SU-DHL-6 (cell line): ENCODE results near the gene SFI1.

ENCODE experiments used
- H2AFZ ChIP-seq: fragments of 200-600 bp; sonication (generic); 2 replicates; pipeline ENCODE4 v1.6.1; 2014; ENCODE audit warnings: low read depth, mild to moderate bottlenecking, moderate library complexity, mixed read lengths, antibody characterized with exemption, low read length; ENCODE audit not compliant: severe bottlenecking
- H3F3A ChIP-seq: fragments of 200-600 bp; shearing (Covaris generic); 2 replicates; pipeline ENCODE4 v1.6.0; 2016; ENCODE audit warnings: antibody characterized with exemption, mild to moderate bottlenecking; ENCODE audit not compliant: insufficient read depth
- H3K27ac ChIP-seq: fragments of 200-600 bp; sonication (generic); 2 replicates; pipeline ENCODE4 v1.5.1; 2016; ENCODE audit warnings: low read depth, mild to moderate bottlenecking, low read length, moderate library complexity, mixed read lengths
- H3K27me3 ChIP-seq: fragments of 200-600 bp; sonication (generic), shearing (Covaris generic); 2 replicates; pipeline ENCODE4 v1.6.0; 2014; ENCODE audit warnings: mild to moderate bottlenecking, low read length
- H3K36me3 ChIP-seq: fragments of 200-600 bp; sonication (generic); 2 replicates; pipeline ENCODE4 v1.6.1; 2014; ENCODE audit warnings: mild to moderate bottlenecking, low read length, mixed read lengths
- H3K4me2 ChIP-seq: fragments of 300-600, 200-600 bp; shearing (Covaris generic), sonication (generic); 2 replicates; pipeline ENCODE4 v1.6.0; 2014; ENCODE audit warnings: low read length, low read depth, mild to moderate bottlenecking; ENCODE audit not compliant: poor library complexity, severe bottlenecking
- H3K4me3 ChIP-seq: fragments of 200-600 bp; sonication (generic); 2 replicates; pipeline ENCODE4 v1.5.1; 2014; ENCODE audit warnings: antibody characterized with exemption, low read length, mild to moderate bottlenecking, mixed read lengths; ENCODE audit not compliant: insufficient read depth, poor library complexity, severe bottlenecking
- H3K79me2 ChIP-seq: fragments of 200-600 bp; sonication (generic); 2 replicates; pipeline ENCODE4 v1.6.1; 2014; ENCODE audit warnings: mild to moderate bottlenecking, low read length, moderate library complexity; ENCODE audit not compliant: insufficient read depth
- H3K9ac ChIP-seq: fragments of 200-600 bp; sonication (generic); 2 replicates; pipeline ENCODE4 v1.7.0; 2014; ENCODE audit warnings: mild to moderate bottlenecking, low read length
- H3K9me2 ChIP-seq: fragments of 200-600 bp; sonication (generic); replicated peaks from 2 replicates; pipeline ENCODE4 v1.6.1; 2014; ENCODE audit warnings: low read length; ENCODE audit not compliant: insufficient read depth
- H3K9me3 ChIP-seq: fragments of 200-600 bp; sonication (generic); 2 replicates; pipeline ENCODE4 v1.6.1; 2014; ENCODE audit warnings: low read length, mixed read lengths; ENCODE audit not compliant: insufficient read depth
- H4K20me1 ChIP-seq: fragments of 200-600 bp; sonication (generic); 2 replicates; pipeline ENCODE4 v1.6.1; 2014; ENCODE audit warnings: low read depth, mild to moderate bottlenecking, antibody characterized with exemption, low read length, moderate library complexity, mixed read lengths
- CTCF ChIP-seq: fragments of 200-600 bp; sonication (generic); IDR thresholded peaks from one replicate; pipeline ENCODE4 v1.5.1; 2017; ENCODE audit warnings: antibody characterized with exemption, mild to moderate bottlenecking, low read length, moderate library complexity; ENCODE audit not compliant: insufficient read depth, poor library complexity, severe bottlenecking
- EZH2phosphoT487 ChIP-seq: fragments of 200-600 bp; sonication (generic), shearing (Covaris generic); conservative IDR thresholded peaks from 2 replicates; pipeline ENCODE4 v1.6.1; 2018; ENCODE audit warnings: mild to moderate bottlenecking, antibody characterized with exemption, low read length, moderate library complexity, mixed read lengths

The SFI1 gene

DNA sequence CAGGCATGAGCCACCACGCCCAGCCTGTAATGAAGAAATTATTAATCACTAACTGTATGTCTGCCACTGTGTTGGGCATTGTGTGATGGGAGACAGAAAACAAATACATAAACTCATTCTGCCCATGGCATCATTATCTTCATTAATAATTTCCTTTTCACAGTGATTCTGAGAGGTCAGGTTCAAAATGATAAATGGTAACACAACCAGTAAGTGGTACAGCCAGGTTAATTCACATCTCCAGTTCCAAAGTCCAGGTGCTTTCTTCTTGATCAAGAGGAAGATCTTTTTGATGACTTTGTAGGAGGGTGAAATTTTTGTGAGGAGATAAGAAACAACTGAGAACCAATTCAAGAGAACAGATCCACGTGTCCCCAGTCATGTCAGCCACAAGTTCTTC is 98.9 kb downstream of the SFI1 start:
- H2AFZ ChIP-seq = no peak overlapping the region
- no peaks in the 10 kb centered on the region for H3K9me2 ChIP-seq
- H3F3A ChIP-seq = no peaks in the 10 kb centered on the region
- no peak overlapping the region for H3K4me2 ChIP-seq
- no peaks in the 10 kb centered on the region for H3K36me3 ChIP-seq
- no peaks in the 10 kb centered on the region for H3K27me3 ChIP-seq
- H3K27ac ChIP-seq = no peak overlapping the region
- H4K20me1 ChIP-seq = no peaks in the 10 kb centered on the region
- no peak overlapping the region for H3K4me3 ChIP-seq
- no peaks in the 10 kb centered on the region for H3K9me3 ChIP-seq
- no peak overlapping the region for H3K9ac ChIP-seq
- no peak for TF ChIP-seq EZH2phosphoT487
- TF ChIP-seq CTCF = no peak
- H3K79me2 ChIP-seq = no peaks in the 10 kb centered on the region

DNA sequence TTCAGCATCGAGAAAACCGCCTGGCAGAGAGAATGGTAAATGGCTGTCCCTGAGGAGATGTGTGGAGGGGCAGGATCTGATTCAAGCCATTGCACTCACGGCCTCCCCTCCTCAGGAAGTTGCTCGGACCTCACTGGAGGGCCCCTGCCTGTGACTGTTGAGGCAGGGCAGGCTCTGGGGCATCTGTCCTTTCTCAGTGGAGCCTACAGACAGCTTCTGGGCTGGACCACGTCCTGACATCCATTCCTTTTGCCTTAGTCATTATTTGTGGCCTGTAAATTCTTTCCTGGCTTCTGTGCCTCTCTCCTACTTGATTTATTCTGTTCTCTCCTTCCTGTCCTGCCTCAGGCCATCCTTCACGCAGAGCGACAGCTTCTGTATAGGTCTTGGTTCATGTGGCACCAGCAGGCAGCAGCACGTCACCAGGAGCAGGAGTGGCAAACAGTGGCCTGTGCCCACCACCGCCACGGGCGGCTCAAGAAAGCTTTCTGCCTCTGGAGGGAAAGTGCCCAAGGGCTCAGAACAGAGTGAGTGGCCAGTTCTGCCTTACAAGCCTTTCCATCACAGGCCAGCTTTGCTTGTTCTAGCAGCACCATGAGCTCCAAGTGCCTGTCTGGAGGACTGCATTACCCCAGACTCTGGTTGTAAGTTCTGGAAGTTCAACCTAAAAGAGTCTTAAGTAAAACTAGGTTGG is 106.1 kb downstream of the SFI1 start:
- Histone ChIP-seq H3F3A (no peaks in the 10 kb centered on the region), H3K9me3 (no peaks in the 10 kb centered on the region), H3K9ac (no peak overlapping the region), H3K27me3 (no peaks in the 10 kb centered on the region), H3K9me2 (no peaks in the 10 kb centered on the region), H3K27ac (no peak overlapping the region), H3K79me2 (no peaks in the 10 kb centered on the region), H2AFZ (no peak overlapping the region), H3K36me3 (peaks cover 4% of the 10 kb centered on the region; the same call in 1 of the 2 replicates), H3K4me2 (no peak overlapping the region), H3K4me3 (no peak overlapping the region), H4K20me1 (no peaks in the 10 kb centered on the region)
- TF ChIP-seq EZH2phosphoT487 (no peak), CTCF (no peak)

GRCh38 chr22:31603081-31603525 is 106.8 kb downstream of the SFI1 start:
- H3K9me3 ChIP-seq = no peaks in the 10 kb centered on the region
- no peaks in the 10 kb centered on the region for H4K20me1 ChIP-seq
- no peak for TF ChIP-seq CTCF
- TF ChIP-seq EZH2phosphoT487 = no peak
- no peaks in the 10 kb centered on the region for H3K27me3 ChIP-seq
- peaks cover 4% of the 10 kb centered on the region; the same call in 1 of the 2 replicates for H3K36me3 ChIP-seq
- no peaks in the 10 kb centered on the region for H3F3A ChIP-seq
- H3K4me3 ChIP-seq = no peak overlapping the region
- H2AFZ ChIP-seq = no peak overlapping the region
- no peak overlapping the region for H3K9ac ChIP-seq
- no peak overlapping the region for H3K27ac ChIP-seq
- H3K79me2 ChIP-seq = no peaks in the 10 kb centered on the region
- H3K9me2 ChIP-seq = no peaks in the 10 kb centered on the region
- H3K4me2 ChIP-seq = no peak overlapping the region
